ENCODE data around the gene DERA. TPM values are rescaled to one million over a fixed set of nuclear protein-coding genes. Genes with fewer than 3 reads are reported as not detected.
"Not testable (repeated sequence)": the region's sequence is repeated elsewhere in the genome, so short reads cannot be mapped to it uniquely, and the experiment has no call there.

The DERA gene
- total RNA-seq, 1 donor from 2014 or later: 15.9 TPM

DNA sequence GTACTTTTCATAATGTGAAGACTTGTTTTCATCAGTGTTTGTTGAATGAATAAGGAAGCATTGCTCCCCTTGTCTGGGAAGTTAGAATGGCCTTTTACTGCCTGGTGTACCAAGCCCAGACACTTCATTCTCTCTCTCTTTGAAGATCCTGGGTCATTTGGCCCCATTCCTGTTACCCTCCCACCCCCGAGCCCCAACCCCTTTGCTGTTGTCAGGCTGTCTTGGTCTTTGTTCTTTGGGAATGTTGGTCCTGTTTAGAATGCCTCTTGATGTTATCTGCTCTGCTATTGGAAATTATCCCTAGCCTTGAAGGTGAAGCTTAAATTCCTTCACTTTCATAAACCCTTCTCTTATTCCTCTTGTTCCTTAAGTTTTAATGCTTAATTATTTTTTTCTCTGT lies 13.8 kb downstream of the DERA start:
- H3K4me3 Mint-ChIP-seq: no peak overlapping the region
- no peak for DNase-seq
- H3K27ac Mint-ChIP-seq: no peak overlapping the region
- no peaks in the 10 kb centered on the region for H3K4me1 Mint-ChIP-seq
- no peaks in the 10 kb centered on the region for H3K36me3 Mint-ChIP-seq (ENCODE audit: low read depth)
- intact Hi-C loops (cut with micrococcal nuclease): no loop called here
- no peaks in the 10 kb centered on the region for H3K9me3 Mint-ChIP-seq
- no peaks in the 10 kb centered on the region for H3K27me3 Mint-ChIP-seq

- Mint-ChIP-seq H3K9me3 (no peaks in the 10 kb centered on the region), H3K27ac (no peak overlapping the region), H3K4me3 (no peak overlapping the region), H3K4me1 (no peaks in the 10 kb centered on the region), H3K27me3 (no peaks in the 10 kb centered on the region), H3K36me3 (ENCODE audit: low read depth) (no peaks in the 10 kb centered on the region)
- DNase-seq: no peak
- intact Hi-C loops (cut with micrococcal nuclease): no loop called here
These were observed 17.2 kb downstream of the DERA start for GRCh38 chr12:15928346-15928745.

GRCh38 chr12:15928870-15929571 lies 17.9 kb downstream of the DERA start:
- Mint-ChIP-seq H3K27me3 (no peaks in the 10 kb centered on the region), H3K4me1 (no peaks in the 10 kb centered on the region), H3K36me3 (ENCODE audit: low read depth) (no peaks in the 10 kb centered on the region), H3K9me3 (no peaks in the 10 kb centered on the region), H3K27ac (no peak overlapping the region), H3K4me3 (no peak overlapping the region)
- intact Hi-C loops (cut with micrococcal nuclease): no loop called here
- peak; percentile 45 for DNase-seq

DNA sequence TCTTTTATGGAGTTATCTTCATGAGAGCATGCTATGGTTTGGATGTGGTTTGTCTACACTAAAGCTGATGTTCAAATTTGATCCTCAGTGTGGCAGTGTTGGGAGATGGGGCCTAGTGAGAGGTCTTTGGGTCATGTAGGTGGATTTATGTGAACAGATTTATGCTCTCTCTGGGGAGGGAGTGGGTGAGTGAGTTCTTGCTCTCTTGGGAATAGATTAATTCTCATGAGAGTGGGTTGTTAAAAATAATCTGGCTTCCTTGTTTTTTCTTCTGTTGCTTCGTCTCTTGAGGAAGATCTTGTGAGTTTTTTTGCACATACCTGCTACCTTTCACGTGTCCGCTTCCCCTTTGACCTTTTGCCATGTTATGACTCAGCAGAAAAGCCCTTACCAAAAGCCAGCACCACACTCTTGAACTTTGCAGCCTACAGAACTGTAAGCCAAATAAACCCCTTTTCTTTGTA lies 20.5 kb downstream of the DERA start:
- H3K27me3 Mint-ChIP-seq: no peaks in the 10 kb centered on the region
- DNase-seq: no peak

DNA sequence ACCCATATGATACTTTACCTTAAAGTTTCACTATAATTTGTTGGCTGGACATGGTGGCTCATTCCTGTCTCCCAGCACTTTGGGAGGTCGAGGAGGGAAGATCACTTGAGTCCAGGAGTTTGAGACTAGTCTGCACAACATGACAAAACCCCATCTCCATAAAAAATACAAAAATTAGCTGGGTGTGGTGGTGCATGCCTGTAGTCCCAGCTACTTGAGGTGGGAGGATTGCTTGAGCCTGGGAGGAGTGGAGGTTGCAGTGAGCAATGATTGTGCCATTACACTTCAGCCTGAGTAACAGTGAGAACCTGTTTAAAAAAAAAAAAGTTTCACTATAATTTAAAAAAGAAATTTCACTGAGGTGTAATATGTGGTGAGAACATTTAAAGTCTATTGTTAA lies 21.2 kb downstream of the DERA start:
- Mint-ChIP-seq H3K4me1 (no peaks in the 10 kb centered on the region), H3K36me3 (ENCODE audit: low read depth) (no peaks in the 10 kb centered on the region), H3K27me3 (no peaks in the 10 kb centered on the region), H3K4me3 (no peak overlapping the region), H3K27ac (no peak overlapping the region), H3K9me3 (peaks cover 1% of the 10 kb centered on the region)
- DNase-seq: no peak
- intact Hi-C loops (cut with micrococcal nuclease): no loop called here

More for the DNA sequence above, 20.5 kb downstream of the DERA start:
- H3K4me3 Mint-ChIP-seq: no peak overlapping the region
- intact Hi-C loops (cut with micrococcal nuclease): no loop called here
- H3K36me3 Mint-ChIP-seq (ENCODE audit: low read depth): no peaks in the 10 kb centered on the region
- no peak overlapping the region for H3K27ac Mint-ChIP-seq
- no peaks in the 10 kb centered on the region for H3K4me1 Mint-ChIP-seq
- H3K9me3 Mint-ChIP-seq: no peaks in the 10 kb centered on the region

DNA sequence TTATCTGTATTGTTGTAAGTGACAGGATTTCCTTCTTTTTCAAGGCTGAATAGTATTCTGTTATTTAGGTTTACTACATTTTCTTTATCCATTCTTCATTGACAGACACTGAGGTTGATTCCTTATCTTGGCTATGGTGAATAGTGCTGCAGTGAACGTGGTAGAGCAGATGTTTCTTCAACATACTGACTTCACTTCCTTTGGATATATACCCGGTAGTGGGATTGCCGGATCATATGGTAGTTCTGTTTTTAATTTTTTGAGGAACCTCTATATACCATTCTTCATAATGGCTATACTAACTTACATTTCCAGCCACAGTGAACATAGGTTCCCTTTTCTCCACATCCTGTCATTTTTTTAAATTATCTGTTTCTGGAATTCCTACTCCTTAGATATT lies 21.8 kb downstream of the DERA start:
- Mint-ChIP-seq H3K27me3 (no peaks in the 10 kb centered on the region), H3K4me3 (no peak overlapping the region), H3K27ac (no peak overlapping the region), H3K4me1 (no peaks in the 10 kb centered on the region), H3K36me3 (ENCODE audit: low read depth) (no peaks in the 10 kb centered on the region), H3K9me3 (peaks cover 3% of the 10 kb centered on the region)
- DNase-seq: no peak
- intact Hi-C loops (cut with micrococcal nuclease): no loop called here

DNA sequence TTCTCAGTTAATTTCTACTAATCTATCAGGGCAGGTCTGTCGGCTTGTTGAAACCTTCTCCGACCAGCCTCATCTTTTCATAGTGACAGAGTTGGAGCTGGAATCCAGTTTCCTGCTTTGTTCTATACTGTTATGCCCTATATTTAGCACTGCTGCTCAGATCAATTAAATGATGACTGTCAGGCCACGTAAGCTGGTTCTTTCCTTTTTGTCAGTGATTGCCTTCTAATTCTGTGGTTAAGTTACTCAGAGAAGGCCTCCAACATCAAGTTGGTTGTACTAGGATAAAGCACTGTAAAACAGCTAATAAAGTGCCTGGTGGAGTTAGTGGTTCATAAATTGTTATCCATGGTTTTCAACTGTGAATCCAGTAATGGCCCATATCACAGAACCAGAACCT lies 22.6 kb downstream of the DERA start:
- Mint-ChIP-seq H3K4me1 (no peaks in the 10 kb centered on the region), H3K27ac (no peak overlapping the region), H3K27me3 (no peaks in the 10 kb centered on the region), H3K36me3 (ENCODE audit: low read depth) (no peaks in the 10 kb centered on the region), H3K4me3 (no peak overlapping the region), H3K9me3 (peaks cover 4% of the 10 kb centered on the region)
- no peak for DNase-seq
- intact Hi-C loops (cut with micrococcal nuclease): no loop called here

DNA sequence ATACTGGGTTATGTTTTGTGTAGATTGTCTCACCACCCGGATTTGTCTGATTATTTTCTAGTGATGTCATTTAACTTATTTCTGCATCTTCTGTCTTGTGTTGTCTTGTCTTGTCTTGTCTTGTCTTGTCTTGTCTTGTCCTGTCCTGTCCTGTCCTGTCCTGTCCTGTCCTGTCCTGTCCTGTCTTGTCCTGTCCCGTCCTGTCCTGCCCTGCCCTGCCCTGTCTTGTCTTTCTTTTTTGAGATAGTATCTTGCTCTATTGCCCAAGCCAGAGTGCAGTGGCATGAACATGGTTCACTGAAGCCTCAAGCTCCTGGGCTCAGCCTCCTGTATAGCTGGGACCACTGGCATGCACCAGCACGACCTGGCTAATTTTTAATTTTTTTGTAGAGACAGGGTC lies 25.6 kb downstream of the DERA start:
- Mint-ChIP-seq H3K27ac (no peak overlapping the region), H3K4me3 (no peak overlapping the region), H3K36me3 (ENCODE audit: low read depth) (peaks cover 4% of the 10 kb centered on the region), H3K27me3 (no peaks in the 10 kb centered on the region), H3K9me3 (peaks cover 14% of the 10 kb centered on the region), H3K4me1 (no peaks in the 10 kb centered on the region)
- intact Hi-C loops (cut with micrococcal nuclease): no loop called here
- DNase-seq: no peak

- H3K4me1 Mint-ChIP-seq: no peaks in the 10 kb centered on the region
- H3K36me3 Mint-ChIP-seq (ENCODE audit: low read depth): peaks cover 4% of the 10 kb centered on the region
- H3K27ac Mint-ChIP-seq: no peak overlapping the region
- DNase-seq: no peak
- no peak overlapping the region for H3K4me3 Mint-ChIP-seq
- H3K9me3 Mint-ChIP-seq: peaks cover 22% of the 10 kb centered on the region
- no peaks in the 10 kb centered on the region for H3K27me3 Mint-ChIP-seq
- intact Hi-C loops (cut with micrococcal nuclease): no loop called here
These were observed 26.8 kb downstream of the DERA start for GRCh38 chr12:15937902-15938301.

DNA sequence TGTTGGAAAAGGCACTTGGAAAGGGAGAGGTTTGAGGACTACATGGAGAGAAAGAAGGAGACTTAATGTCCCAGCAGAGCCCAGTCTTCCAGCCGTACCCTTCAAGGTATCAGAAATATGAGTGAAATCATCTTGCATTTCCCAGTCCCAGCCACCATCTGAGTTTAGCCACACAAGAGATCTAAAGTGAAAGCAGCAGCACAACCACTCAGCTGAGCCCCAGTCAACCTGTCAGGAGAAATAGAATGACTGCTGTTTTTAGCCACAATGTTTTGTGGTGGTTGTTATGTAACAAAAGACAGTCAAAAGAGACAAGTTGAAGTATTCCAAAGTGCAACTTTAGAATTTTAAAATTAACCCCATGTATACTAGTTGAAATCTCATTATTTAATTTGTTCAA lies 28.0 kb downstream of the DERA start:
- H3K27me3 Mint-ChIP-seq: no peaks in the 10 kb centered on the region
- peaks cover 22% of the 10 kb centered on the region for H3K9me3 Mint-ChIP-seq
- no peak overlapping the region for H3K4me3 Mint-ChIP-seq
- no peak overlapping the region for H3K27ac Mint-ChIP-seq
- intact Hi-C loops (cut with micrococcal nuclease): no loop called here
- no peak for DNase-seq
- H3K4me1 Mint-ChIP-seq: no peaks in the 10 kb centered on the region
- peaks cover 4% of the 10 kb centered on the region for H3K36me3 Mint-ChIP-seq (ENCODE audit: low read depth)

DNA sequence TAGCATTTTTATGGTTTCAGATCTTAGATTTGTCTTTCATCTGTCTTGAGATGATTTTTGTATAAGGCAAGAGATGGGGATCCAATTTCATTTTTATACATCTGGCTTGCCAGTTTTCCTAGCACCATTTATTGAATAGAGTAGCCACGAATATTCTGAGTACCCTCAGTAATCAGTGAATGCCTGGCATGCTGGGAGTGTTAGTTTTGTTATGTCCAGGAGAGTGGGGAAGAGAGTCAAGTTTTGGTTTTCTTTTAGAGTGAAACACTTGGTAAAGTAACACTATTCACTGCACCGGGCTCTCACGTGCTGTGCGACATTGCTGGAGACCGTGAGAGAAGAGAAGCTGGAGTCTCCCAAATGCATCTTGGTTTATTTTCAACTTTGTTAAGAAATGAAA lies 31.3 kb downstream of the DERA start:
- intact Hi-C loops (cut with micrococcal nuclease): no loop called here
- Mint-ChIP-seq H3K9me3 (peaks cover 26% of the 10 kb centered on the region), H3K4me1 (no peaks in the 10 kb centered on the region), H3K36me3 (ENCODE audit: low read depth) (peaks cover 4% of the 10 kb centered on the region), H3K4me3 (no peak overlapping the region), H3K27ac (no peak overlapping the region), H3K27me3 (no peaks in the 10 kb centered on the region)
- no peak for DNase-seq

GRCh38 chr12:15943519-15943918 lies 32.4 kb downstream of the DERA start:
- H3K4me3 Mint-ChIP-seq; H3K36me3 Mint-ChIP-seq (ENCODE audit: low read depth); H3K27me3 Mint-ChIP-seq; H3K27ac Mint-ChIP-seq; intact Hi-C loops (cut with micrococcal nuclease); H3K4me1 Mint-ChIP-seq; DNase-seq: not testable (repeated sequence)
- H3K9me3 Mint-ChIP-seq: peaks cover 25% of the 10 kb centered on the region

- intact Hi-C loops (cut with micrococcal nuclease); H3K4me3 Mint-ChIP-seq; H3K36me3 Mint-ChIP-seq (ENCODE audit: low read depth); H3K27me3 Mint-ChIP-seq; H3K9me3 Mint-ChIP-seq; H3K27ac Mint-ChIP-seq; DNase-seq; H3K4me1 Mint-ChIP-seq: not testable (repeated sequence)
These were observed 37.3 kb downstream of the DERA start for GRCh38 chr12:15948461-15948860.

DNA sequence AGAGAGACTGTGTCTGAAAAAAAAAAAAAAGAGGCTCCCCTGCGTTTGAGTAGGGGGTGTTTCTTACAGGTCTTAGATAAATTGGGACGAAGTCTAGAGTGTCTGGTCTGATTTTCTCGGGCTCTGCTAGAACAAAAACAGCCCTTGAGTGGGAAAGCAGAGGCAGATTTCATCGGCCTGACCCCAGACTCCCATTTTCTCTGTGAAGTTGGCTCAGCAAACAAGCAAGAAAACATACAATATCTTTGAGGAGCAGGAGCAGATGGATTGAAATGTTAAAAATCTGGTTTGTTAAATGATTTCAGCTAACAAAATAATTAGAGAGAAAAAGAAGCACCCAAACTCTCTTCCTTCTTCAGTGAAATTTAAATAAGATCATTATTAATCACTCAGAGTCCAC lies 44.1 kb downstream of the DERA start:
- H3K4me3 Mint-ChIP-seq: no peak overlapping the region
- H3K36me3 Mint-ChIP-seq (ENCODE audit: low read depth): peaks cover 1% of the 10 kb centered on the region
- no peaks in the 10 kb centered on the region for H3K27me3 Mint-ChIP-seq
- no peaks in the 10 kb centered on the region for H3K4me1 Mint-ChIP-seq
- DNase-seq: no peak
- intact Hi-C loops (cut with micrococcal nuclease): no loop called here
- H3K27ac Mint-ChIP-seq: no peak overlapping the region
- no peaks in the 10 kb centered on the region for H3K9me3 Mint-ChIP-seq

- peaks cover 7% of the 10 kb centered on the region for H3K36me3 Mint-ChIP-seq (ENCODE audit: low read depth)
- no peak overlapping the region for H3K4me3 Mint-ChIP-seq
- H3K9me3 Mint-ChIP-seq: no peaks in the 10 kb centered on the region
- H3K27ac Mint-ChIP-seq: no peak overlapping the region
- H3K4me1 Mint-ChIP-seq: no peaks in the 10 kb centered on the region
- no peak for DNase-seq
- H3K27me3 Mint-ChIP-seq: no peaks in the 10 kb centered on the region
- intact Hi-C loops (cut with micrococcal nuclease): no loop called here
These were observed 44.9 kb downstream of the DERA start for GRCh38 chr12:15956010-15956409.
